HG02642 (cell line): ENCODE results near the gene ZNF780B.

Experiments used
- ATAC-seq: cut with Tn5 transposase; IDR thresholded peaks from one replicate; pipeline ENCODE4 v1.9.1; 2021; ENCODE audit warnings: mild to moderate bottlenecking; ENCODE audit not compliant: unreplicated experiment, poor library complexity

Gene ZNF780B

GRCh38 chr19:39986643-39987042, 69.4 kb downstream of the ZNF780B start:
- no peak for ATAC-seq

GRCh38 chr19:39983695-39984300, 72.2 kb downstream of the ZNF780B start:
- ATAC-seq: no peak

GRCh38 chr19:39982883-39983282, 73.1 kb downstream of the ZNF780B start:
- no peak for ATAC-seq
